Brain microvascular endothelial cell (primary cell): ENCODE results near the gene RERE.

ENCODE experiments used
- DNase-seq: peaks from one replicate; pipeline ENCODE4 v3.0.0-alpha.2; 2020
- H3K27ac ChIP-seq: fragments of 250-450 bp; sonication (Bioruptor Pico); 2 replicates; pipeline ENCODE4 v1.5.1; 2020; ENCODE audit warnings: mild to moderate bottlenecking, moderate library complexity
- H3K27me3 ChIP-seq: fragments of 250-450 bp; sonication (Bioruptor Pico); replicated peaks from 2 replicates; pipeline ENCODE4 v1.5.1; 2020; ENCODE audit warnings: mild to moderate bottlenecking
- H3K36me3 ChIP-seq: fragments of 250-450 bp; sonication (Bioruptor Pico); replicated peaks from 2 replicates; pipeline ENCODE4 v1.5.1; 2020; ENCODE audit warnings: mild to moderate bottlenecking
- H3K4me3 ChIP-seq: 2 replicates; pipeline ENCODE4 v1.5.1; 2011; ENCODE audit warnings: low read depth, mild to moderate bottlenecking, control low read depth, low read length, moderate library complexity
- CTCF ChIP-seq: IDR thresholded peaks from 2 replicates; pipeline ENCODE4 v1.5.1; 2011; ENCODE audit warnings: low read depth, mild to moderate bottlenecking, moderate library complexity, low read length, control low read depth, inconsistent platforms; ENCODE audit errors: missing control alignments
- in situ Hi-C: cut with HindIII; loops from 2 replicates; pipeline ENCODE4 v1.10.0; 2017; ENCODE audit warnings: low sequenced_read_pairs, low pct_ligation_motif_present

RERE gene

GRCh38 chr1:8394456-8395321, 422.8 kb downstream of the RERE start:
- TF ChIP-seq CTCF = no peak
- DNase-seq = peak; percentile 94
- H3K27me3 ChIP-seq = no peaks in the 10 kb centered on the region
- H3K4me3 ChIP-seq = no peak overlapping the region
- H3K36me3 ChIP-seq = peaks cover 13% of the 10 kb centered on the region
- in situ Hi-C loops = no loop called here
- H3K27ac ChIP-seq = peak overlapping the region; percentile 99

DNA sequence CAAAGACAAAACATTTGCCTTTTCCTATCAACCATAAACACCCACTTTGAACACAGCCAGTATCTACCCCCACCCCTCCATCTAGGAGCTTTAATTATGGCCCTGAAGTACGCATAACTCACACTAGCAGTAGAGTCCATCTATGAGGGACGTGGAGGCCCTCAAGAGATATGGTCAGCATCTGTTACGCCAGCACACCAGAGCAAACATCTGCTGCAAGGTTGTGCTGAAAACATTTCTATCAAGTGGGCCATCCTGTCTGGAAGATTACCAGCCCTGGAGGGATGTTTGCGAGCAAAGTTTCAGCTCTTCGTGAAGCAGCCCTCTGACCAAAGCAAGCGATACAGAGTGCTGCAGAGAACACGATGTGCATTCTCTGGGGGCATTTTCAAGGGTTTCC, 424.9 kb downstream of the RERE start:
- in situ Hi-C loops = no loop called here

GRCh38 chr1:8390707-8391106, 426.7 kb downstream of the RERE start:
- no peak for TF ChIP-seq CTCF
- H3K36me3 ChIP-seq = peaks cover 18% of the 10 kb centered on the region
- in situ Hi-C loops = no loop called here
- H3K27ac ChIP-seq = no peak overlapping the region
- DNase-seq = no peak
- no peak overlapping the region for H3K4me3 ChIP-seq
- H3K27me3 ChIP-seq = no peaks in the 10 kb centered on the region

More for the DNA sequence above, 424.9 kb downstream of the RERE start:
- Histone ChIP-seq H3K27ac (no peak overlapping the region), H3K4me3 (no peak overlapping the region), H3K36me3 (peaks cover 18% of the 10 kb centered on the region), H3K27me3 (no peaks in the 10 kb centered on the region)
- no peak for DNase-seq
- no peak for TF ChIP-seq CTCF

GRCh38 chr1:8389958-8390535, 427.4 kb downstream of the RERE start:
- Histone ChIP-seq H3K27ac (no peak overlapping the region), H3K4me3 (no peak overlapping the region), H3K27me3 (no peaks in the 10 kb centered on the region), H3K36me3 (peaks cover 18% of the 10 kb centered on the region)
- no peak for DNase-seq
- TF ChIP-seq CTCF = no peak
- in situ Hi-C loops = no loop called here

- no peak overlapping the region for H3K27ac ChIP-seq
- TF ChIP-seq CTCF = no peak
- in situ Hi-C loops = no loop called here
- H3K36me3 ChIP-seq = peaks cover 20% of the 10 kb centered on the region
- DNase-seq = no peak
- no peaks in the 10 kb centered on the region for H3K27me3 ChIP-seq
- H3K4me3 ChIP-seq = no peak overlapping the region
Measured at GRCh38 chr1:8388732-8389562, 428.5 kb downstream of the RERE start.
